NB4 (cell line): ENCODE results near the gene MND1.

Experiments used
- CTCF ChIP-seq: IDR thresholded peaks from one replicate; pipeline ENCODE4 v1.5.1; 2012; ENCODE audit warnings: low read depth, low read length
- MAX ChIP-seq: IDR thresholded peaks from 2 replicates; pipeline ENCODE4 v1.6.1; 2011; ENCODE audit warnings: low read depth, low read length
- MYC ChIP-seq: IDR thresholded peaks from 2 replicates; pipeline ENCODE4 v1.6.1; 2011; ENCODE audit warnings: low read depth, low read length
- POLR2A ChIP-seq: IDR thresholded peaks from 2 replicates; pipeline ENCODE4 v1.6.1; 2011; ENCODE audit warnings: mild to moderate bottlenecking; ENCODE audit not compliant: insufficient read length; ENCODE audit errors: extremely low read depth

- TF ChIP-seq CTCF (no peak), MAX (no peak), POLR2A (no peak), MYC (no peak)
Measured at GRCh38 chr4:153448003-153448731, 103.7 kb downstream of the MND1 start.
